DOHH2 (cell line): Measurements from ENCODE around the gene CADPS2.

Source experiments
- CTCF ChIP-seq: fragments of 200-600 bp; sonication (generic); IDR thresholded peaks from one replicate; pipeline ENCODE4 v1.5.1; 2014; ENCODE audit warnings: antibody characterized with exemption, mild to moderate bottlenecking, low read depth, low read length; ENCODE audit not compliant: poor library complexity, severe bottlenecking
- EZH2phosphoT487 ChIP-seq: fragments of 200-600 bp; sonication (generic); IDR thresholded peaks from 2 replicates; pipeline ENCODE4 v1.6.1; 2017; ENCODE audit warnings: borderline replicate concordance, mild to moderate bottlenecking, antibody characterized with exemption, low read length, moderate library complexity, mixed read lengths

DNA sequence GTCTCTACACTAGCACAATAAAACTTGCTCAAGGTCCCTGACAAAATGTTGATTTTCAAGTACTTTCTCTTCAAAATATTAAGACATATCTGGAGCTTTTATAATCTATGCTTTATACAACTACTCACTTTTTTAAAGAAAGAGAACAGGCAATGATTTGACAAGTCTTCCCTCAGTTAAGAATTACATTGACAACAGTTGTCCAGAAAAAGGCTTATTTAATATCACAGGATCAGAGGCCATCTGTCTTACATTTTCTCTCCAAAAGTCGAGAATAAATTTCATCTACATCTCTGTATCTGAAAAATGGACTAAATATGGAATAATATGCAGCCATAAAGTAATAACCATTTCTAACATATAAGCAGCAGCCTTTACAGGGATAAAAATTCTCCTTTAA lies 175.3 kb downstream of the CADPS2 start:
- no peak for TF ChIP-seq CTCF
- no peak for TF ChIP-seq EZH2phosphoT487
